Mucosa of stomach (tissue), 1 donor: ENCODE results near the gene LRGUK.
"Not testable (repeated sequence)": the region's sequence is repeated elsewhere in the genome, so short reads cannot be mapped to it uniquely, and the experiment has no call there.

Source experiments
- H3K27me3 ChIP-seq: one replicate; pipeline ENCODE4 v1.7.0; 2013; ENCODE audit warnings: mild to moderate bottlenecking, low read length; ENCODE audit not compliant: control insufficient read depth, insufficient read depth
- H3K36me3 ChIP-seq: one replicate; pipeline ENCODE4 v1.7.0; 2013; ENCODE audit warnings: low read length; ENCODE audit not compliant: control insufficient read depth, insufficient read depth
- H3K4me1 ChIP-seq: one replicate; pipeline ENCODE4 v1.7.0; 2013; ENCODE audit warnings: mild to moderate bottlenecking, low read length; ENCODE audit not compliant: control insufficient read depth, insufficient read depth
- H3K4me3 ChIP-seq: one replicate; pipeline ENCODE4 v1.7.0; 2013; ENCODE audit warnings: low read length
- H3K9ac ChIP-seq: one replicate; pipeline ENCODE4 v1.7.0; 2013; ENCODE audit warnings: mild to moderate bottlenecking, low read length, moderate library complexity
- H3K9me3 ChIP-seq: one replicate; pipeline ENCODE4 v1.7.0; 2013; ENCODE audit warnings: mild to moderate bottlenecking, low read length, moderate library complexity; ENCODE audit not compliant: control insufficient read depth
- donor health status: Pancreatic carcinoma.

Gene LRGUK, protein sequence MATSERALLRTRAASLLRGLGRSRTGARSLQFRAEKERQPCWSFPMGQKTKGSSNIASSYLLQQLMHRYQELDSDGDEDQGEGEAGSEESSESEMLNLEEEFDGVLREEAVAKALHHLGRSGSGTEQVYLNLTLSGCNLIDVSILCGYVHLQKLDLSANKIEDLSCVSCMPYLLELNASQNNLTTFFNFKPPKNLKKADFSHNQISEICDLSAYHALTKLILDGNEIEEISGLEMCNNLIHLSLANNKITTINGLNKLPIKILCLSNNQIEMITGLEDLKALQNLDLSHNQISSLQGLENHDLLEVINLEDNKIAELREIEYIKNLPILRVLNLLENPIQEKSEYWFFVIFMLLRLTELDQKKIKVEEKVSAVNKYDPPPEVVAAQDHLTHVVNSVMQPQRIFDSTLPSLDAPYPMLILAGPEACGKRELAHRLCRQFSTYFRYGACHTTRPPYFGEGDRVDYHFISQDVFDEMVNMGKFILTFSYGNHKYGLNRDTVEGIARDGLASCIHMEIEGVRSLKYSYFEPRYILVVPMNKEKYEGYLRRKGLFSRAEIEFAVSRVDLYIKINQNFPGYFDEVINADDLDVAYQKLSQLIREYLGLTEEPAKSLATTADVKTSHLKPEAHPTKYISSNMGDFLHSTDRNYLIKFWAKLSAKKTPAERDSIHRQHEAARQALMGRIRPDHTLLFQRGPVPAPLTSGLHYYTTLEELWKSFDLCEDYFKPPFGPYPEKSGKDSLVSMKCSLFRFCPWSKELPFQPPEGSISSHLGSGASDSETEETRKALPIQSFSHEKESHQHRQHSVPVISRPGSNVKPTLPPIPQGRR

GRCh38 chr7:134126966-134127848 lies at the start of gene LRGUK:
Gene LRGUK, plus strand, starts transcription at chr7:134127340. Its CDS starts 28 bp downstream, at chr7:134127368.
- H3K9me3 ChIP-seq: no peaks in the 10 kb centered on the region
- peak within 1 kb of the TSS; percentile 20 for H3K9ac ChIP-seq
- no peaks in the 10 kb centered on the region for H3K36me3 ChIP-seq
- peak within 1 kb of the TSS; percentile 53 for H3K4me3 ChIP-seq
- H3K27me3 ChIP-seq: no peaks in the 10 kb centered on the region
- no peaks in the 10 kb centered on the region for H3K4me1 ChIP-seq

DNA sequence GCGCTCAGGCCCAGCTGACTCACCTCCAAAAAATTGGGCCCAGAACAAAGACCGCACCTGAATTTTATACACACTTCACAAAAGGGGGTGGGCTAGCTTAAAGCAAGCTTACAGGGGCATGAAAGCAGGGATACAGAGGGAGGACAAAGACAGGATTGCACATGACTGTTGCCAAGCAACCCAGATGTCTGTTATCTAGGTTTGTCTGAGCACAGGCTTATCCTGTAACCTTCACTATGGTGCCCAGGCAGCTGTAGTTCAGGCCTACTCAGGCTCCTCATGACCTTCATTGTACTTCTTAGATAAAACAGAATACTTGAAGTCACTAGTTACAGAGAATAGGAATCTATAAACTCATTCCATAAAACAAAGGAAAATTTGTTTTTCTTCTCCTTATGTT lies 49.6 kb upstream of the LRGUK start:
- H3K27me3 ChIP-seq, H3K9ac ChIP-seq, H3K4me1 ChIP-seq, H3K36me3 ChIP-seq, H3K9me3 ChIP-seq, H3K4me3 ChIP-seq: not testable (repeated sequence)

- Histone ChIP-seq H3K9me3 (no peaks in the 10 kb centered on the region), H3K4me3 (no peak overlapping the region), H3K9ac (no peak overlapping the region), H3K4me1 (peaks cover 4% of the 10 kb centered on the region), H3K27me3 (no peaks in the 10 kb centered on the region), H3K36me3 (no peaks in the 10 kb centered on the region)
Observed at GRCh38 chr7:134078991-134079390, 48.1 kb upstream of the LRGUK start.

GRCh38 chr7:134081695-134082094 lies 45.4 kb upstream of the LRGUK start:
- H3K9me3 ChIP-seq: no peaks in the 10 kb centered on the region
- no peak overlapping the region for H3K4me3 ChIP-seq
- no peak overlapping the region for H3K9ac ChIP-seq
- peaks cover 4% of the 10 kb centered on the region for H3K4me1 ChIP-seq
- no peaks in the 10 kb centered on the region for H3K27me3 ChIP-seq
- H3K36me3 ChIP-seq: no peaks in the 10 kb centered on the region

DNA sequence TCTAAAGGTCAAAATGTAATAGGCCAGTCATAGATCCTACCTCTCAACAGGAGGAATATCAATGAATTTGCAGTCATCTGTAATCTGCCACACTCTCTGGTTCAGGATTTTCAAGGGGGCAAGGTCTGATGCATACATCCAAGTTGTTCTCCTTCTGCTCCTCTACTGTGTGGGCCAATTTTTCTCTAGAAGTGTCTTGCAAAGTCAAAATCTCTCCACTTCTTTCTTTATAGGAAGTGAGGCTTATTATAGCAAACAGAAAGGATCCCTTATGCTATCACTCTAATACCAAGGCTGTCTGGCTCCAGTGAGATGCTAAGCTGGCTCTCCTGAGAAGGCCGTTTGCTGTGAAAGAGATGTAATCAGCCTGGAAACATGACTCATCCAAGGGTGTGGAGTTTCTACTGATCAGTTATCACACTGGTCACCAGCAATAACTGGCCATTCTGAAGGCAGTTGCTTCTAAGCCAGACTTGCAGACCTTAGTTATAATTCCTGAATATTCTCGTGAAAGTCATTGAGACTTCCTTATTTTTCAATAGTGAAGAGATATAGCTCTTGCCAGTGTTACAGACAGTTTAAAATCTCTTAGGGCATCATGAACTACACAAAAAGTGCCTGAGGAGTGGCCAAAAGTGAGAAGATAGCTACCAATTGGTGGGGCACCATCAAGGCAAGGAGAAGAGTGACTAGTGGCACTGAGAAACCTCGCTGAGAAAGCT lies 43.2 kb upstream of the LRGUK start:
- Histone ChIP-seq H3K4me3 (no peak overlapping the region), H3K36me3 (no peaks in the 10 kb centered on the region), H3K27me3 (no peaks in the 10 kb centered on the region)

DNA sequence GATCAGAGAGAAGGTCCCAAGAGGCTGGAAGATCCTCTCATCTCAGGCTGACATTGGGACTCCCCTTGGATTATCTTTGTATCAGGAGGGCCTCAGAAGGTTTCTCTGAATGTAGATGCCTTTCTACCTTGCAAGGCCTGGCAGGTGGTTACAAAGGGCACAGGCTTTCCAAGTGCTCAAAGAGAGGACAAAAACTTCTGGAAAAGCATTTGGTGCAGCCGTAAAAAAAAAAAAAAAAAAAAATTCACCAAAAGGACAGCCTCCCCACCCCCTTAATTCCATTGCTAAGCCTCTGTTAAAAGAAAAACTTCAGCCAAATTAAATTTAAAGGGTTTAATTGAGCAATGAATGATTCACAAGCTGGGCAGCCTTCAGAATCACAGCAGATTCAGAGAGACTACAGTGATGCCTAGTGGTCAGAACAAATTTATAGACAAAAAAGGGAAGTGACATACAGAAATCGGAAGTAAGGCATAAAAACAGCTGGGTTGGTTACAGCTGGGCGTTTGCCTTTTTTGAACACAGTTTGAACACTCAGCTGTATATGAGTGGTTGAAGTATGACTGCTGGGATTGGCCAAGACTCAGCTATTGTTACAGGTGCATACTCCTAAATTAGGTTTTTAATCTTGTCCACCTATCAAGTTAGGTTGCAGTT lies 42.5 kb upstream of the LRGUK start:
- no peak overlapping the region for H3K4me3 ChIP-seq
- no peaks in the 10 kb centered on the region for H3K9me3 ChIP-seq
- no peaks in the 10 kb centered on the region for H3K4me1 ChIP-seq
- no peak overlapping the region for H3K9ac ChIP-seq
- no peaks in the 10 kb centered on the region for H3K36me3 ChIP-seq
- H3K27me3 ChIP-seq: no peaks in the 10 kb centered on the region

More for the DNA sequence above, 43.2 kb upstream of the LRGUK start:
- Histone ChIP-seq H3K9ac (no peak overlapping the region), H3K4me1 (peaks cover 2% of the 10 kb centered on the region), H3K9me3 (no peaks in the 10 kb centered on the region)

GRCh38 chr7:134085311-134085710 lies 41.8 kb upstream of the LRGUK start:
- Histone ChIP-seq H3K4me3 (no peak overlapping the region), H3K4me1 (no peaks in the 10 kb centered on the region), H3K9ac (no peak overlapping the region), H3K9me3 (no peaks in the 10 kb centered on the region), H3K36me3 (no peaks in the 10 kb centered on the region), H3K27me3 (no peaks in the 10 kb centered on the region)

DNA sequence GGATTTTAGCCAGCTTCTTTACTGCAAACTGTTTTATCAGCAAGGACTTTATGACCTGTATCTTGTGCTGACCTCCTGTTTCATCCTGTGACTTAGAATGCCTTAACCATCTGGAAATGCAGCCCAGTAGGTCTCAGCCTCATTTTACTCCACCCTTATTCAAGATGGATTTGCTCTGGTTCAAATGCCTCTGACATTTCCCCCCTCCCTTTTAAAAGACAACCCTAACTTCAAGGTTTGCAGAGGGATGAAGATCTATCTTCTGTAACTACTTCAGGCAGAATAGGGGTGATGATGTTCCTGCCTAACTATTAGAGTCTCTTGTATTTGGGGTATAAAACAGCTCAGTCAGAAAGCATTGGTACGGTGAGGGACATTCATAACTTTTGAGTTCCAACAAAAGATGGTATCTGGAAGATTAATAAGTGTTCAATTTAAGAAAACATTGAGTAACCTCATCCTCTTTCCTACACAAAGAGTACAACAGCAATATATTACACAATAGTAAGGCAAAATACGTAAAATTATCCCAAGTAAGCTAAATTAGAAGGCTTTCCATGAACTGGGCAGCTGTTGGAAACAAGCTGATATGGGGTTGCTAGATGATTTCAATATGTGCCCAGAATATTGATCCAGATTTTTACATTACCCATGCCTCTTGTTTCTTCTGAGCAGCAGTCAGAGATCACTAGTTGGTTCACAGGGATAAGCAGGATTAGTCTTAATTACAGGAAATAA lies 40.0 kb upstream of the LRGUK start:
- Histone ChIP-seq H3K4me1 (no peaks in the 10 kb centered on the region), H3K36me3 (no peaks in the 10 kb centered on the region), H3K9ac (no peak overlapping the region), H3K4me3 (no peak overlapping the region), H3K27me3 (no peaks in the 10 kb centered on the region), H3K9me3 (no peaks in the 10 kb centered on the region)

DNA sequence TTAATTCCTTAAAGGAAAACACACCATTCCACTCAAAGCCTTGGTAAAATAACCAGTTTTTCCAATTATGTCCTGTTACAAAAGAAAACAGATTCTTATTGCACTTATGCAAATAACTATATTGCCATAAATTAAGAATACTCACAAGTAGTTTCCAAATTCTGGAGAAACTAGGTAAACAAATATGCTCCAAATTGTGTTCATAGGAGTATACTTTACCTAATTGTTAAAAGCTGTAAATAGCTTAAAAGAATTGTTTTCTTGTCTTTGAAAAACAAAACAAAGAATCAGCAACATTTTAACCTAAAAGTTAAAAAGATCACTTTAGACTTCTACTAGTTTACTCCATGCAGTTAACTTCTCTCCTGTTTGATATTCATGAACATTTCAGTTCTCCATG lies 38.9 kb upstream of the LRGUK start:
- Histone ChIP-seq H3K9me3 (no peaks in the 10 kb centered on the region), H3K4me3 (no peak overlapping the region), H3K27me3 (no peaks in the 10 kb centered on the region), H3K9ac (no peak overlapping the region), H3K36me3 (no peaks in the 10 kb centered on the region), H3K4me1 (no peaks in the 10 kb centered on the region)

DNA sequence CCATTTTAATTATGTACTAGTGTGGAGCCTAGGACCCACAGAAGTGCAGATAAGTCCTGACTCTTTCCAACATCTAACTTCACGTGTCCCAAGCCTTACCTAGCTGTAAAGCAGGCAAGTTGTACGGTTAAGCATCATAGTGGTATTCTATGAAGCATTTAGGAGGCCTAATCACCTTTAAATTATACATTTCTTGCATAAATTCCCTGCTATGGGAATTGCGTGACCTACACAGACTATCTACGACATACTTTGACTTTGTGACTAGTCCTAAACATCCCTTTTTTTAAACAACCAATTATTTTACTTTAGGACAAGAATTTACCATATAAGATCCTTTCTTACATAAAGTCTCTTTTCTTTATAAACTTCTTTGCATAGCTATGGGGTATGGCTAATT lies 37.7 kb upstream of the LRGUK start:
- H3K9me3 ChIP-seq: no peaks in the 10 kb centered on the region
- no peaks in the 10 kb centered on the region for H3K4me1 ChIP-seq
- no peak overlapping the region for H3K9ac ChIP-seq
- H3K27me3 ChIP-seq: no peaks in the 10 kb centered on the region
- H3K36me3 ChIP-seq: no peaks in the 10 kb centered on the region
- H3K4me3 ChIP-seq: no peak overlapping the region
